ENCODE measurements around the gene S100A13.

Gene S100A13

DNA sequence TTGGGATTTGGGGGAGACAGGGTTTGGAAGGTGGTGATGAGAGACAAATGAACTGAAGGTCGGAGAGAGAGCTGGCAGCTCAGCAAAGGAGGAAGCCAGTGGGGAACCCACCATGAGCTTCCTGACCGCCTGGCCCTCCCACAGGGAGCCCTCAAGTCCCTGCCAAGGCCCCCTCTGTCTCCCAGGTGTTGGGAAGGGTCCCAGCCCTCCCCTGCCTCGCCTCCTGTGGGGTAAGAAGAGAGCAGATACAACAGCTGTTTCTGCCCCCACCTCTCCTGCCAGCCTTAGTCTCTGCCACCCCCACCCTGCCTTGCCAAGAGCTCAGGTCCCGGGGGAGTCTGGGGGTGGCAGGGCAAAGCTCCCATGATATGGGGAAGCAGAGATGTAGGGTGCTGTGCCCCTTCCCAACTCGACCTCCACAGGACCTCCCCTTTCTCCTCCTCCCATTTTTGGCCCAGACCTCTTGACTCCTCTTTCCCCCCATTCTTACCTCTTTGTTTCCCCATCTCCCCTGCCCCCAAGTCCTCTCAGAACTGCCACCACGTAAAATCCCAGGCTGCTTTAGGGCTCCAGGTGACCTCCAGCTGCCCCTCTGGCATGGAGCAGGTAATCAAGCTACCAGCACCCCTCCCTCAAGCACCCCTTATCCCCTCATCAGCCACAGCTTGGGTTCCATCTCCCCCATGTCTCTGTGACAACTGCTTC is 1.5 kb upstream of the S100A13 start:
- DNase-seq = no peak
- H3K4me1 ChIP-seq (ENCODE audit: control insufficient read depth, insufficient read depth, low read length, poor library complexity, severe bottlenecking) = no peaks in the 10 kb centered on the region
- H3K9me3 ChIP-seq (ENCODE audit: control insufficient read depth, low read length) = no peaks in the 10 kb centered on the region
- H3K4me3 ChIP-seq (ENCODE audit: insufficient read depth, low read depth, low read length, poor library complexity, severe bottlenecking) = no peak overlapping the region
- H3K36me3 ChIP-seq (ENCODE audit: control insufficient read depth, insufficient read depth, low read length) = no peaks in the 10 kb centered on the region
- H3K27ac ChIP-seq (ENCODE audit: insufficient read depth, low read length, poor library complexity, severe bottlenecking) = no peak overlapping the region
- no peaks in the 10 kb centered on the region for H3K27me3 ChIP-seq (replicated peaks; ENCODE audit: control insufficient read depth, insufficient read depth, low read length, poor library complexity, severe bottlenecking)

DNA sequence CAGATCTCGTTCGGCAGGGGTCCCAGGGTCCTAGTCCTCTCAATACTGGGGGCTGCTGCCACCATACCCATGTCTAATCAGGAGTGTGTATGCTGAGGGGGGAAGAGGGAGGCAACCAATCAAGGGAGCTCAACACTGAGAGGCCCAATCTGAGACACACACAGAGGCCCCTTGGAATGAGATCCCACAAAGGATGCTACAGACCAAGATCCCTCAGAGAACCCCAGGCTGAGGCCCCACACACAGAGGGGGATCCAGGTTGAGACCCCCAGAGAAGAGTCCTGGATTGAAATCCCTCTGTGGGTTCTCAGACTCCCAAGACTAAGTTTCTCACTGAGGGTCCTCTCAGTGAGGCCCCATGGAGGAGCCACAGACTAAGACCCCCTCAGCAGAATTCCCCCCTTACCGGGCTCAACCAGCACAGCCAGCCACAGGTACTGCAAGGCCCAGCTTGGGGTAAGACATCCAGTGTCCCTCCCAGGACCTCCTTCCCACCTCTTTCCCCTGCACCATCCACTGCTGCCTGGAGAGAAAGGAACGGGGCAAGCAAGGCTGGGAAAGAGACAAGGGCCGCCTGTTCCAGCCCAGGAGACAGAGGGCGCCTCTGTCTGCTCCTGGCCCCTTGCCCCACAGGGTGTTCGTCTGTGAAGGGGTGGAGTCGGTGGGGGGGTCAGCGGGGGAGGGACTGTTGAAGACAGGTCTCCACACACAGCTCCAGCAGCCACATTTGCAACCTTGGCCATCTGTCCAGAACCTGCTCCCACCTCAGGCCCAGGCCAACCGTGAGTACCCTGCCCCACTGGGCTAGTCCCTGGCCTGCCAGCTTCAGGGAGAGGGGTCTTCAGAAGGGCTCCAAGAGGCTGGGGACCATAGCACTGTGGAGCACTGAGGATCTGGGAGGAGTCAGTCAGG is 666 bp upstream of the S100A13 start, which contains the start of gene S100A1:
S100A1 (plus strand) TSS at position 720 of the 912 bp plus-strand sequence. CDS start 2,088 bp downstream, outside the sequence.
- Histone ChIP-seq H3K27ac (ENCODE audit: insufficient read depth, low read length, poor library complexity, severe bottlenecking) (no peak within 1 kb of the TSS), H3K36me3 (ENCODE audit: control insufficient read depth, insufficient read depth, low read length) (no peaks in the 10 kb centered on the region), H3K4me3 (ENCODE audit: insufficient read depth, low read depth, low read length, poor library complexity, severe bottlenecking) (no peak within 1 kb of the TSS), H3K9me3 (ENCODE audit: control insufficient read depth, low read length) (no peaks in the 10 kb centered on the region), H3K27me3 (replicated peaks; ENCODE audit: control insufficient read depth, insufficient read depth, low read length, poor library complexity, severe bottlenecking) (no peaks in the 10 kb centered on the region), H3K4me1 (ENCODE audit: control insufficient read depth, insufficient read depth, low read length, poor library complexity, severe bottlenecking) (no peaks in the 10 kb centered on the region)
- no peak for DNase-seq

DNA sequence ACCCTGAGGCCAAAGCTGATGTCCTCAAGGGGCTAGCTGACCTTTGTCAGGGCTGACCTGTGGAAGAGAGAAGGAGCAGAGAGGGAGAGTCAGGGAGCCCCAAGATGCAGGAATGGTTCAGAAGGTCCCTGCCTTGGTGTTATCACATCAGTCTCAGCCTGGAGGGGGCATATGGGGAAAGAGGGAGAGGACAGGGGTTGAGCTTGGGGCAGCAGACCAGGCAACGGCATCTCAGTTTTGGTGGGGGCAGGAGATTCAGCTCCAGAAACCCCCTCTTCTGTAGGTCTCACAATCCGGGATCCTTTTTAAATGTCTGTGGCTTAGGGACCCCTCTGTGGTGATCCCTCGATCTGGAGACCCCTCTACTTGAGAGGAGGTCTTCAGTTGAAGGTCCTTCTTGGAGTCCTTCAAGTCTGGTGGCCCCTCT is 815 bp downstream of the S100A13 start:
- Histone ChIP-seq H3K27ac (ENCODE audit: insufficient read depth, low read length, poor library complexity, severe bottlenecking) (no peak overlapping the region), H3K4me3 (ENCODE audit: insufficient read depth, low read depth, low read length, poor library complexity, severe bottlenecking) (no peak overlapping the region), H3K9me3 (ENCODE audit: control insufficient read depth, low read length) (no peaks in the 10 kb centered on the region), H3K36me3 (ENCODE audit: control insufficient read depth, insufficient read depth, low read length) (no peaks in the 10 kb centered on the region), H3K27me3 (replicated peaks; ENCODE audit: control insufficient read depth, insufficient read depth, low read length, poor library complexity, severe bottlenecking) (no peaks in the 10 kb centered on the region), H3K4me1 (ENCODE audit: control insufficient read depth, insufficient read depth, low read length, poor library complexity, severe bottlenecking) (no peaks in the 10 kb centered on the region)
- DNase-seq = no peak

DNA sequence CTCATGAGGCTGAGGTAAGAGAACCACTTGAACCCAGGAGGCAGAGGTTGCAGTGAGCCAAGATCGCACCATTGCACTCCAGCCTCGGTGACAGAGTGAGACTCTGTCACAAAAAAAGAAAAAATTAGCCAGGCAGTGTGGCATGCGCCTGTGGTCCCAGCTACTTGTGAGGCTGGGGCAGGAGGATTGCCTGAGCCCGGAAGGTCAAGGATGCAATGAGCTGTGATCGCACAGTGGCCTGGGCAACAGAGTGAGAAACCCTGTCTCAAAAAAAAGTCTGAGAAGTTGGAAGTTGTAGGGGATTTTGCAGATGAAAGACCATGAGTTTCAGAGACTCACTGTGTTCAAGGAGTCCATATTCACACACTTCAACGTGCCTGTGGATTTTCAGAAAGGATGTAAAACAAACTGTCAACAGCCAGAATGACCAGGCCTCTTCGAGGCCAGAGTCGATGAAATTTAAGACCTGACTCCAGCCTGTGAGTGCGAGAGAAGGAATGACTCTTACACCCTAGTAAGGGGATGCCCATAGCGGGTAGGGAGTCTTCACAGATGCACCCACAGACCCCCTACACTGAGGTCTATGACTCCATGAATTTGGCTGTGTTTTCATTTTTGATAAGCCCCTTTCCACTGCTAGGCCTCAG is 2.2 kb downstream of the S100A13 start:
- Histone ChIP-seq H3K4me3 (ENCODE audit: insufficient read depth, low read depth, low read length, poor library complexity, severe bottlenecking) (no peak overlapping the region), H3K27ac (ENCODE audit: insufficient read depth, low read length, poor library complexity, severe bottlenecking) (no peak overlapping the region), H3K36me3 (ENCODE audit: control insufficient read depth, insufficient read depth, low read length) (no peaks in the 10 kb centered on the region), H3K4me1 (ENCODE audit: control insufficient read depth, insufficient read depth, low read length, poor library complexity, severe bottlenecking) (no peaks in the 10 kb centered on the region), H3K9me3 (ENCODE audit: control insufficient read depth, low read length) (no peaks in the 10 kb centered on the region), H3K27me3 (replicated peaks; ENCODE audit: control insufficient read depth, insufficient read depth, low read length, poor library complexity, severe bottlenecking) (no peaks in the 10 kb centered on the region)
- DNase-seq = no peak

DNA sequence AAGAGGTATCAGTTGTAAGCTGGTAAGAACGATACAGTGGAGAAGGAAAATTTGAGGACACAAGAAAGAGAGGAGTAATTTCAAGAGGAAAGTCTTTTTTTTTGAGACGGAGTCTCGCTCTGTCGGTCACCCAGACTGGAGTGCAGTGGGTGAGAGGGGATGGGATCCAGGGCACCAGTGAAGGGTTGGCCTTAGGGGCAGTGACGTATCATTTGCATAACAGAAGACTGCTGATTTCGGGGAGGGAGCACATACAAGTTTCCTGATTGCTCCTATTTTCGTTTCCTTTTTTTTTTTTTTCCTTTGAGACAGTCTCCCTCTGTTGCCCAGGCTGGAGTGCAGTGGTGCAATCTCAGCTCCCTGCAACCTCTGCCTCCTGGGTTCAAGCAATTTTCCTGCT is 4.2 kb downstream of the S100A13 start:
- Histone ChIP-seq H3K9me3 (ENCODE audit: control insufficient read depth, low read length) (no peaks in the 10 kb centered on the region), H3K36me3 (ENCODE audit: control insufficient read depth, insufficient read depth, low read length) (no peaks in the 10 kb centered on the region)

DNA sequence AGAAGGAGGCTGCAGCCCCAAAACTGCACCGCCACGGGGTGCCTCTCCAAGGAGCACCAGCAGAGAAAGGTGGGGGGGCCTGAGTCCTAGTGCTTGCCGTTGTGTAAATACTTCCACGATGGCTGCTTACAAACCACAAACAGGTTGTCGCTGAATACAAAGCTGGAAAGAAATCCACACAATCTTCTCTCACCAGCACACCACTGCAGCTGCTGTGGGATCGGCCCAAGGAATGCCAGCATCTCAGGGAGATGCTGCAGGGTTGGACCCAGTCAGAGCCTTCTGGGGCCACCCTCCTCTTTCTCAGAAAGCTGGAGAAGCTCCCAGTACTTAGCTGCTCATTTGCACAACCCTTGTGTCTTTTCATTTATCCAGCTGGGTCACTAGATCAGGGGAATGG is 8.1 kb downstream of the S100A13 start:
- no peak for DNase-seq
- H3K9me3 ChIP-seq (ENCODE audit: control insufficient read depth, low read length) = no peaks in the 10 kb centered on the region
- no peak overlapping the region for H3K4me3 ChIP-seq (ENCODE audit: insufficient read depth, low read depth, low read length, poor library complexity, severe bottlenecking)
- H3K36me3 ChIP-seq (ENCODE audit: control insufficient read depth, insufficient read depth, low read length) = no peaks in the 10 kb centered on the region
- no peak overlapping the region for H3K27ac ChIP-seq (ENCODE audit: insufficient read depth, low read length, poor library complexity, severe bottlenecking)
- no peaks in the 10 kb centered on the region for H3K4me1 ChIP-seq (ENCODE audit: control insufficient read depth, insufficient read depth, low read length, poor library complexity, severe bottlenecking)
- no peaks in the 10 kb centered on the region for H3K27me3 ChIP-seq (replicated peaks; ENCODE audit: control insufficient read depth, insufficient read depth, low read length, poor library complexity, severe bottlenecking)

More for the DNA sequence above, 4.2 kb downstream of the S100A13 start:
- H3K27ac ChIP-seq (ENCODE audit: insufficient read depth, low read length, poor library complexity, severe bottlenecking) = no peak overlapping the region
- H3K4me1 ChIP-seq (ENCODE audit: control insufficient read depth, insufficient read depth, low read length, poor library complexity, severe bottlenecking) = no peaks in the 10 kb centered on the region
- no peak overlapping the region for H3K4me3 ChIP-seq (ENCODE audit: insufficient read depth, low read depth, low read length, poor library complexity, severe bottlenecking)
- DNase-seq = no peak
- no peaks in the 10 kb centered on the region for H3K27me3 ChIP-seq (replicated peaks; ENCODE audit: control insufficient read depth, insufficient read depth, low read length, poor library complexity, severe bottlenecking)

DNA sequence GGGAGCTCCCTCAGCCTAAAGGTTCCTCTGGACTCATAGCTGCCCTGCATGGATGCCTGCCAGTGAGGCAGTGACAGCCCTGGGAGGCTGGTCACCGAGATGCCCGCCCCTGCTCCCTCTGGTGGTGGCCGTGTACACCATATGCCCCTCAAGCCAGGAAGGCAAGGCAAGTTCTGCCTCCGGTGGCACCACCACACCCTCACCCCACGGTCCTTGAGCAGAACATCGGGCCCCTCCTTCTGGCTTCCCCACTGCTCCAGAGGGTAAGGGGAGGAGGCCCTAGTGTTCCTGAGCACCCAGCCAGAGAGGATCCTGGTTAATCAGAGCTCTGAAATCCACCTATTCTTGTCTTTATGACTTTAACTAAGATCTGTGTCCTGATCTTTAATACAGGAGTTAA is 9.6 kb downstream of the S100A13 start:
- Histone ChIP-seq H3K4me1 (ENCODE audit: control insufficient read depth, insufficient read depth, low read length, poor library complexity, severe bottlenecking) (no peaks in the 10 kb centered on the region), H3K27ac (ENCODE audit: insufficient read depth, low read length, poor library complexity, severe bottlenecking) (no peak overlapping the region)
- DNase-seq = peak in 2 of 3 donors; percentile 19 to 60

DNA sequence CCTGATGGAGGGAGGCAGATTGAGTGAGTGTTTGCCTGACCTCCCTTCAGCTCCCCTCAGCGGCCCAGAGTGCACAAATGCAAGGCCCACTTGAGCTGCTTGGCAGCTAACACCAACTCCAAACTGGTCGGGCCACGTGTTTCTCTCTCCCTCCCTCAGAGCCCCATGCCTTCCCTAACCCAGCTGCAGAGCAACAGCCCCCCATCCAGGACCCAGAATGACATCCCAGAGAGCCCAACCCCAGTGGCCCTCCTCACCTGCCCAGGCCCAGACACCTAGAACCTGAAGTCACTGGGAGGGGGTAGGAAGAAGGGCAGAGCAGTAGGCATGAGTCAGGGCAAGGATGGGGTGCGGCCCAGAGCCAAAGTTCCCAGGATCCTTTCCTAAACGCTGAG is 10.4 kb downstream of the S100A13 start:
- Histone ChIP-seq H3K4me1 (ENCODE audit: control insufficient read depth, insufficient read depth, low read length, poor library complexity, severe bottlenecking) (no peaks in the 10 kb centered on the region), H3K27me3 (replicated peaks; ENCODE audit: control insufficient read depth, insufficient read depth, low read length, poor library complexity, severe bottlenecking) (no peaks in the 10 kb centered on the region), H3K27ac (ENCODE audit: insufficient read depth, low read length, poor library complexity, severe bottlenecking) (no peak overlapping the region), H3K4me3 (ENCODE audit: insufficient read depth, low read depth, low read length, poor library complexity, severe bottlenecking) (no peak overlapping the region), H3K36me3 (ENCODE audit: control insufficient read depth, insufficient read depth, low read length) (no peaks in the 10 kb centered on the region), H3K9me3 (ENCODE audit: control insufficient read depth, low read length) (no peaks in the 10 kb centered on the region)
- DNase-seq = no peak

More for the DNA sequence above, 9.6 kb downstream of the S100A13 start:
- Histone ChIP-seq H3K9me3 (ENCODE audit: control insufficient read depth, low read length) (no peaks in the 10 kb centered on the region), H3K27me3 (replicated peaks; ENCODE audit: control insufficient read depth, insufficient read depth, low read length, poor library complexity, severe bottlenecking) (no peaks in the 10 kb centered on the region), H3K36me3 (ENCODE audit: control insufficient read depth, insufficient read depth, low read length) (no peaks in the 10 kb centered on the region), H3K4me3 (ENCODE audit: insufficient read depth, low read depth, low read length, poor library complexity, severe bottlenecking) (no peak overlapping the region)

DNA sequence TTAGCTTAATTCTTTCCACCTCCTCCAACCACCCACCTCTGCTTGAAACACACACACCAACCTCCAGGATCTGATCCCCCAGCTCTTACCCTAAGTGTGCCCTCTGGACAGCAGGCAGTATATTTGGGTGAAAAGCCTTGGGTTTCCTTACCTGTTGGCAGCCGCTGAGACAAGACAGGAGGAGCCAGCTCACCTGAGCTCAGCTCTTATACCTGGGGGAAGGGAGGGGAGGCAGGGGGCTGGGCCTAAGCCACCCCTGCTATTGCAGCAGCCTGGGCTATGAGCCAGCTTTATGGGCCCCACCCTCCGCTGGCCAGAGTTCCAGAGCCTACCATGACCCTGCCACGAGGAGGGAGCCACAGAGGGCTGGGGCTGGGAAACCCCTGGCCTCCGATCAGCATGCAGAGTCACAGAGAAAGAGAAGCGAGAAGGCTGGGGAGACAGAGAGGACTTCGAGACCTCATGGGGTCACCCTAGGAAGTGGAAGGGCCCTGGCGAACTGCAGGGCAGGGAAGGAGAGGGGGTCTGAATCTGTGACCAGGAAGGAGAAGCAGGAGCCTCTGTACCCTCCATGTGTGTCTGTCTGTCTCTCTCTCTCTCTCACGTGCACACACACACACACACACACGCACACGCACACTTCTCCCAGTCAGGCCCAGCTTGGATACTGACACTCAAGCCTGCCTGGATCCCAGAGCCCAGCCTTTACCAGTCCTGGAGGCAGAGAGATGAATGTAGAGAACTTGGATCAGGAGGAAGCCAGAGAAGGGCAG is 11.0 kb downstream of the S100A13 start, which contains the start of gene S100A14:
S100A14 (minus strand) TSS at position 182 of the 773 bp plus-strand sequence. CDS start 467 bp downstream, outside the sequence.
- H3K27ac ChIP-seq (ENCODE audit: insufficient read depth, low read length, poor library complexity, severe bottlenecking) = no peak within 1 kb of the TSS
- no peak for DNase-seq
- no peaks in the 10 kb centered on the region for H3K9me3 ChIP-seq (ENCODE audit: control insufficient read depth, low read length)
- no peak within 1 kb of the TSS for H3K4me3 ChIP-seq (ENCODE audit: insufficient read depth, low read depth, low read length, poor library complexity, severe bottlenecking)
- no peaks in the 10 kb centered on the region for H3K4me1 ChIP-seq (ENCODE audit: control insufficient read depth, insufficient read depth, low read length, poor library complexity, severe bottlenecking)
- H3K27me3 ChIP-seq (replicated peaks; ENCODE audit: control insufficient read depth, insufficient read depth, low read length, poor library complexity, severe bottlenecking) = no peaks in the 10 kb centered on the region
- no peaks in the 10 kb centered on the region for H3K36me3 ChIP-seq (ENCODE audit: control insufficient read depth, insufficient read depth, low read length)
